ENCODE data around the gene PRB3. TPM values are rescaled to one million over a fixed set of nuclear protein-coding genes. Genes with fewer than 3 reads are reported as not detected.

Gene PRB3
- total RNA-seq, 2 experiments from 2014 or later = not detected

Other genes starting within 250 kb of the PRB3 start
- 1 to 10 TPM; 1.8 to 2.0 TPM for gene TAS2R19, start 247.1 kb downstream of the PRB3 start, total RNA-seq
- 1 to 10 TPM; 2.0 to 5.2 TPM for gene TAS2R31, start 238.3 kb downstream of the PRB3 start, total RNA-seq
- gene TAS2R46, start 207.4 kb downstream of the PRB3 start, total RNA-seq = 1 to 10 TPM in 1 of 2 experiments, under 1 TPM in 1; 0.73 to 1.1 TPM
- under 1 TPM; 0.28 to 0.53 TPM for gene TAS2R43, start 177.4 kb downstream of the PRB3 start, total RNA-seq
- 1 to 10 TPM; 2.1 to 3.4 TPM for gene TAS2R30, start 135.1 kb downstream of the PRB3 start, total RNA-seq
- 1 to 10 TPM; 8.8 to 9.0 TPM for gene SMIM10L1, start 98.5 kb downstream of the PRB3 start, total RNA-seq
- gene TAS2R42, start 82.8 kb downstream of the PRB3 start, total RNA-seq = not detected
- not detected for gene PRB4, start 40.7 kb upstream of the PRB3 start, total RNA-seq
- gene PRB2, start 125.9 kb upstream of the PRB3 start, total RNA-seq = not detected

Measured in activated CD8-positive, alpha-beta memory T cell treated with anti-CD3 and anti-CD28 coated beads, Interleukin-2, amount 10 ng/mL, durations not matched to agents 7 days and 5 days (primary cell).